NCI-H1048 (cell line): ENCODE results near the gene CELA2B.
"Not testable (repeated sequence)": the region's sequence is repeated elsewhere in the genome, so short reads cannot be mapped to it uniquely, and the experiment has no call there.

Experiments
- DNase-seq: peaks from one replicate; lab custom pipeline; 2025; lab: John Stamatoyannopoulos, UW

CELA2B gene

DNA sequence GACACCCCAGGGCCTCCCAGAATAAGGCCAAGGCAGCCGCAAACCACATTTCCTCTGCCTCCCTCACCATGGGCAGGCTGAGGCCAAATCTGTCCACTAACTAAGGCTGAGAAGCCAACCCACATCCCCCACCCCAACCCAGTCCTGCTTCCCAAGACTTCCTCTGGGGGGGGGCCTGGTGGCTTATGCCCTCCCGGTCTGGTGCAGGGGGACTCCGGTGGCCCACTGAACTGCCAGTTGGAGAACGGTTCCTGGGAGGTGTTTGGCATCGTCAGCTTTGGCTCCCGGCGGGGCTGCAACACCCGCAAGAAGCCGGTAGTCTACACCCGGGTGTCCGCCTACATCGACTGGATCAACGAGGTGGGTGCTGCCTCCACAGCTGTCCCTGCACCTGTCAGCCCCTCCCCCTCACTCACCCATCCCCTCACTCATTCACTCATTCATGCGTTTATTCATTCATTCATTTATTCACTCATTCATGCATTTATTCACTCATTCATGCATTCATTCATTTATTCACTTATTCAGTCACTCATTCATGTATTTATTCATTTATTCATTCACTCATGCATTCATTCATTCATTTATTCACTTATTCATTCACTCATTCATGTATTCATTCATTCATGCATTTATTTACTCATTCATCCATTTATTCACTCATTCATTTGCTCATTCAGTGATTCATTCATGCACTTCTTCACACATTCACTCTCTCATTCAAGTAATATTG is 30.3 kb upstream of the CELA2B start:
- no peak for DNase-seq

- no peak for DNase-seq
Observed at GRCh38 chr1:15446212-15446611, 29.7 kb upstream of the CELA2B start.

GRCh38 chr1:15448877-15449462 is 26.9 kb upstream of the CELA2B start:
- no peak for DNase-seq

DNA sequence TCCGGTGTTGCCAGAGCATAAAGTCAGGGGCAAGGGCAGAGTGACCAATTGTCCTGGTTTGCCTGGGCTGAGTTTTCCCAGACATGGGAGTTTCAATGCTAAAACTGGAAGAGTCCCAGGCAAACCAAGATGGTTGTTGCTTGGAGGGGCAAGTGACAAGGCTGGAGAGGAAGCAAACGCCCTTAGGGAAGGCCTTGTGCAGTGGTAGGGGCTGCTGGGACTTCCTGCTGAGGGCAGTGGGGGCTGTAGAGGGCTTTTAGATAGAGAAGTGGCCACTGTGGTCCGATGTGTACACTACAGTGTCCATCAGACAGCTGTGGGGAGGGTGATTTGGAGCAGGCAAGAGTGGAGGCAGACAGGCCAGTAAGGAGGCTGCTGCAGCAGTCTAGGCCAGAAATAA is 26.3 kb upstream of the CELA2B start:
- no peak for DNase-seq

- no peak for DNase-seq
Observed at GRCh38 chr1:15451014-15451722, 24.7 kb upstream of the CELA2B start.

- DNase-seq = no peak
Observed at GRCh38 chr1:15452216-15452615, 23.7 kb upstream of the CELA2B start.

DNA sequence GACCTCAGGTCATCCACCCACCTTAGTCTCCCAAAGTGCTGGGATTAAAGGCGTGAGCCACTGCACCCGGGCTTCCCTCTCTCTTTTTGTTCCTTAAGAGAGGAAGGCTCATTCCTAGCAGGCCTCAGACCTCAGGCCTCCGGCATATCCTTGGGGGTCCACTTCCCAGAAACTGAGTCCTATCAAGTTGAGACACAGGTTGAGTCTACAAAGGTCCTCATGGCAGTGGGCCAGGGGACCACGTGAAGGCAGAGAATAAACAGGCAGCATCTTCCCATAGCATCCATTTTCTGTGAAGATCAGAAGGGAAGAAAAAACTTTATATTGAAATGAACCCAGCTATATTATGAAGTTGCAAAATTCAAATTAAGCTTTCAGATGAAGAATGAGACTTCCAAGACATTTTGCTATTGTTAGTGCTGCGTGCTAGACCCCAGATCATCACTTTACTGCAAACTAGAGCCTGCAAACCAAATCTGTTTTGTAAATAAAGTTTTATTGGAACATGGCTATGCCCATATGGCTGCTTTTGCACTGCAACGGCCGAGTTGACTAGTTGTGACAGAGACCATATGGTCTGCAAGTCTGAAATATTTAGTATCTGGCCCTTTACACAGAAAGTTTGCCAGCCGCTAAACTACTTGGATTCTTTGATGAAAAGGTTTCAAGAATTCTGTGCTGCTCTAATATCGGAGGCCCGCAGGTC is 22.9 kb upstream of the CELA2B start:
- no peak for DNase-seq

DNA sequence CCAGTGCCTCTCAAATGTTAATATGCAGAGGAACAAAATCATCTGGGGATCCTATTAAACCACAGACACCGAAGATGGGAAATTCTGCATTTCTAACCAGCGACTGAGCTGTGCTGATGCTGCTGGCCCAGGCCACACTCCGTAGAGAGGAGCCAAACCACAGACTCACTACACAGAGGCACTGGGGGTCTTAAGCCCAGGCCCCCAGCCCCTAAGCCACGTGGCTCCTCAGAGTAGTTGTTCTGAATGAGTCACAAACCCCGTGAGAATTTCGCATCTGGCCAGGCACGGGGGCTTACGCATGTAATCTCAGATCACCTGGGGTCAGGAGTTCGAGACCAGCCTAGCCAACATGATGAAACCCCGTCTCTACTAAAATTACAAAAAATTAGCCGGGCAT is 22.2 kb upstream of the CELA2B start:
- DNase-seq = no peak

DNA sequence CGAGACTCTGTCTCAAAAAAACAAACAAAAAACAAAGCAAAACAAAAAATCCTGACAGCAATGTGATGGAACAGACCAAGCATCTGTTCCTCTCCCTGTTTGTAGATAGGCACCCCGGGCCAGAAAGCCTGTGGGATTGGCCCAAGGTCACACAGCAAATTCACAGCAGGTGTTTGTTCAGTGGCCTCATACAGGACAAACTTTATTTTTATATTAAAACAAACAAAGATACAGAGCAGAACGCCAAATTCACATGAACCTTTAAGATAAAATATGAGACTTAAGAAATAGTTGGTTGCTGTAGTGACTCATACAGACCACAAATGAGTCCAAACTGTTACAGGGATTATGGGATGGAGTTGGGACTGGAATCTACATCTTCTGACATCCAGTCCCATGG is 21.6 kb upstream of the CELA2B start:
- no peak for DNase-seq

GRCh38 chr1:15455522-15455921 is 20.4 kb upstream of the CELA2B start:
- DNase-seq = no peak

DNA sequence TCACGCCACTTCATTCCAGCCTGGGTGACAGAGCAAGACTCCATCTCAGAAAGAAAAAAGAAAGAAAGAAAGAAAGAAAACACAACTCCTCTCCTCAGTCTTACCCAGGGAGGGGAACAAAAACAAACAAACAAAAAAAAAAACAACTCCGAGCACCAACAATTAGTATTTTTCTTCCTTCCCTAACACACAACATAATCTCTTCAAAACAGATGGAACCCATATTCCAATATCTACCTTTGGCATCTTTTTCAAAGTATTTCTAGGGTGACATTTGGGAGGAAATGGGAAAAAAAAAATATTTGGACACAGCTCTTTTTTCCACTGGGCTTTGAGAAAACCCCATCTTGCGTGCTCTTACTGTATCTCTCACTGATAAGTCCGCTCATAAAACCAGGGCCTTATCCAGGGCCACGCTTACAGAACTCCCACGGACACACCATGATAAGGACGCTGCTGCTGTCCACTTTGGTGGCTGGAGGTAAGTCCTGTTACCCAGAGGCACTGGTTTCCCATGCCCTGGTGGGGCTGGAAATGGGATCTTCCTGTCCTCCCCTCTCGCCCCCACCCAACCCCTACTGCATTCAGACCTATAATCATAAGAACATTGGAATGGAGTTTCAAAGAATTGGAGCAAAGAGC is 19.5 kb upstream of the CELA2B start, which contains the start of gene CELA2A:
CELA2A (plus strand) TSS at position 420 of the 642 bp plus-strand sequence; CDS start at position 442, 22 bp downstream.
- no peak for DNase-seq

GRCh38 chr1:15457585-15457984 is 18.3 kb upstream of the CELA2B start:
- no peak for DNase-seq

DNA sequence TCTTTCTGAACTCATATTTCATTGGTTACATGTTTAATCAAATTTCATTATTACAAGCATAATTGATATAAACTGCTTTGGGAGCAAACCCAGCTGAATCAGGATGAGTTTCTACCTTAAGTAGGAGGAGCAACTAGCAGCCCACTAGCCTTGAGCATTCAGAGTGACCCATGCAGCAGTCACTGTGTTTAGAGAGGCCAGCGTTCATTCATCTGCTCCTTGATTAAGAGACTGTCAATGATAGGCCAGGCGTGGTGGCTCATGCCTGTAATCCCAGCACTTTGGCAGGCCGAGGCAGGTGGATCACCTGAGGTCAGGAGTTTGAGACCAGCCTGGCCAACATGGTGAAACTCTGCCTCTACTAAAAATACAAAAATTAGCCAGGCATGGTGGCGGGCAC is 17.5 kb upstream of the CELA2B start:
- not testable (repeated sequence) for DNase-seq

GRCh38 chr1:15459771-15460707 is 15.9 kb upstream of the CELA2B start:
- DNase-seq = no peak

DNA sequence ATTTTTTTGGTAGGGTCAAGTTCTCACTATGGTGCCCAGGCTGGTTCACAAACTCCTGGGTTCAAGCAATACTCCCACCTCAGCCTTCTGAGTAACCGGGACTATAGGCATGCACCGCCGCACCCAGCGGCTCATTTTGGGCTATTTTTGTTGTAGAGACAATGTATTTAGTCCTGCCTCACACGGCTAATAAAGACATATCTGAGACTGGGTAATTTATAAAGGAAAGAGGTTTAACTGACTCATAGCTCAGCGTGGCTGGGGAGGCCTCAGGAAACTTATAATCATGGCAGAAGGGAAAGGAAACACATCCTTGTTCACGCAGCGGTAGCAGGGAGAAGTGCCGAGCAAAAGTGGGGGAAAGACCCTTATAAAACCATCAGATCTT is 15.2 kb upstream of the CELA2B start:
- DNase-seq = no peak

- DNase-seq = not testable (repeated sequence)
Observed at GRCh38 chr1:15463064-15463800, 12.7 kb upstream of the CELA2B start.

- DNase-seq = not testable (repeated sequence)
Observed at GRCh38 chr1:15463926-15464322, 12.0 kb upstream of the CELA2B start.

GRCh38 chr1:15465674-15466073 is 10.2 kb upstream of the CELA2B start:
- DNase-seq = no peak

DNA sequence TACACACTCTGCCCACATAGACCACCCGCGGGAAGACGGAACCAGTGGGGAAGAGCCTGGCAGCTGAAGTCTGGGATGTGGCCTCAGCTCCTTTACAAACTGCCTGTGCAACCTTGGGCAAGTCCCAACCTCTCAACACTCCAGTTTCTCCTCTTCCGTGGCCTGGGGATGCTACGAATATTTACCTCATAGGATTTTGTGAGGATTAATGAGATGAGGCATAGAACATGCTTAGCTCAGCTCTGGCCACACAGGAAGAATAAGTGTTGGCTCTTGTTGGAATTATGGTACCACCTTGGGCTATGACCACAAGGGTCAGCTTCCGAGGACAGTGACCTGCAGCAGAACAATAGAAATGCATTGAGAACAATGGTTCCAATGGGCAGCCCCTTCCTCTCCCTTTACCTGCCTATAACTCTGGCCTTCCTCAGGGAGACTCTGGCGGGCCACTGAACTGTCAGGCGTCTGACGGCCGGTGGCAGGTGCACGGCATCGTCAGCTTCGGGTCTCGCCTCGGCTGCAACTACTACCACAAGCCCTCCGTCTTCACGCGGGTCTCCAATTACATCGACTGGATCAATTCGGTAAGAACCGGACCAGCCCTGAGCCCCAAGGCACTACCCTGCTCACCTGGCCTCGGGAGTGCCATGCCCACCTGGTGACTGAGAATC is 8.8 kb upstream of the CELA2B start:
- not testable (repeated sequence) for DNase-seq

- no peak for DNase-seq
Observed at GRCh38 chr1:15468145-15468544, 7.8 kb upstream of the CELA2B start.
